Kidney tubule cell (primary cell): Measurements from ENCODE around the gene NAIF1.
"Not testable (repeated sequence)": the region's sequence is repeated elsewhere in the genome, so short reads cannot be mapped to it uniquely, and the experiment has no call there.

Experiments used
- DNase-seq: peaks from one replicate; pipeline ENCODE4 v3.0.0-alpha.2; 2018; ENCODE audit warnings: low spot score

NAIF1 gene

DNA sequence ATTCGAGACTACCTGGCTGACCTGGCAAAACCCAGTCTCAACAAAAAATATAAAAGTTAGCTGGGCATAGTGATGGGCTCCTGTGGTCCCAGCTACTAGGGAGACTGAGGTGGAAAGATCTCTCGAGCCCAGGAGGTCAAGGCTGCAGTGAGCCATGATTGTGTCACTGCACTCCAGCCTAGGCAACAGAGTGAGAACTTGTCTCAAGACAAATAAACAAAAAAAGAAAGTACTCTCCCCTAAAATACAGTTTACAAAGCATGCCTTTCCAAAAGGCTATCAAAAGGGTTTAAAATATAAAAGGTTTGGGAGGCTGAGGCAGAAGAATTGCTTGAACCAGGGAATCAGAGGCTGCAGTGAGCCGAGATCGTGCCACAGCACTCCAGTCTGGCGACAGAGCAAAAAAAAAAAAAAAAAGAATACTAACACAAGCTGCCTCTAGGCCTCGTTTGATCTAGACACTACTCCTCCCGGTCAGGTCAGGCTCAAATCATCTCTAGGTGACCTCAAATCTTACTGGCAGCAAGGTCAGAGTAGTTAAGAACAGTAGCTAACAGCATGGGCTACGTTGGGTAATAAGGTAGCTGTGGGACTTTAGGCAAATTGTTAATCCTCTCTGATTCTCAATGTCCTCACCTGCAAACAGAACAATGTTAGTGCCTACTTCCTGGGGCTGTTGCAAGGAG is 9.3 kb downstream of the NAIF1 start:
- no peak for DNase-seq

- DNase-seq: no peak
Measured at GRCh38 chr9:128056887-128057723, 10.0 kb downstream of the NAIF1 start.

DNA sequence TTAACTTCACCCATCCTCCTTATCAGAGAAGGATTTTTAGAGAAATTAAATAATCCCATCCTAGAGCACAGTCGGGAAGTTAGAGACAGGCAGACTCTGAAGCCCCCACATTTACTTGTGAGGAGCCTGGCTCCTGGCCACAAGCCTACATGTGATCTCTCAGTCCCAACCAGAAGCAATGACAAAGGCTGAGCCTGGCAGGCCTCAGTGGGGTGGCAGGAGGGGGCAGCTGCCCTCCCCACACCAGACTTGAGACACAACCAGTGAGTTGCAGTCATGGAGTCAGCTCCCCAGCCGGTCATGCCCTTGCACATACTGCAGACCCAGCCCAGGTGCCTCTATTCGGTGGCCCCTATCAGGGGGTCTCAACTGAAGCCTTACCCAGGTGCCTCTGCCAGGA is 11.0 kb downstream of the NAIF1 start:
- DNase-seq: no peak

- no peak for DNase-seq
Measured at GRCh38 chr9:128055344-128056040, 11.6 kb downstream of the NAIF1 start.

- no peak for DNase-seq
Measured at GRCh38 chr9:128054087-128054486, 13.0 kb downstream of the NAIF1 start.

DNA sequence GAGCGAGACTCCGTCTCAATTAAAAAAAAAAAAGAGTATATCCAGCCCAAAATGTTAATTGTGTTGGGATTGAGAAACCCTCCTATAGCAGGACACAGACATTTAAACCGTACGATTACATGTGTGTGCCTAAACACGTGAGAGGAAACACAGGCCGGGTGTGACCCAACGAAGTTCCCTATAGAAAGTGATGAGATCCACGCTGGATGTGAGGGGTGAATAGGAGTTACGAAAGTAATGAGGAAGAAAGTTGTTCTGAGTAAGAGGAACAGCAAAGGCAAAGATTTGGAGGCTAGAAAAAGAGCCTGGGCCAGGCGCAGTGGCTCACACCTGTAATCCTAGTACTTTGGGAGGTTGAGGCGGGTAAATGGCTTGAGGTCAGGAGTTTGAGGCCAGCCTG is 13.6 kb downstream of the NAIF1 start:
- DNase-seq: no peak

- peak; percentile 92 for DNase-seq
Measured at GRCh38 chr9:128051932-128052709, 15.0 kb downstream of the NAIF1 start.

GRCh38 chr9:128049843-128050242 is 17.3 kb downstream of the NAIF1 start:
- DNase-seq: no peak

GRCh38 chr9:128048663-128049062 is 18.5 kb downstream of the NAIF1 start:
- DNase-seq: no peak

DNA sequence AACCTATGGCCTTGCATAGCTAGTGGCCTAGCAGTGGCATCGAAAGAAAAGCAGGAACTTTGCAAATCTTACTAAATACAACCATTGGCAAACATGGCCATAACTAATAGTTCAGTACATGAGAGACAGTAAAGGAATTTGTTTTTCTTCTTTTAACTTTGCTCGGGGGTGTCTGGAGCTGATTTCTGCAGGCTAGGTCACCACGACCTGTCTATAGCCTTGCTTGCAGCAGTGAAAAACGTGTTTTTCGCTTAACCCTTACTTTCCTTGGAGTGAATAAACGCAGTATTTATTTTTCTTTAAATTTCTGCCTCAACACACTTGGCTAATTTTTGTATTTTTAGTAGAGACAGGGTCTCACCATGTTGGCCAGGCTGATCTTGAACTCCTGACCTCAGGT is 19.9 kb downstream of the NAIF1 start:
- DNase-seq: no peak

- no peak for DNase-seq
Measured at GRCh38 chr9:128045831-128046230, 21.3 kb downstream of the NAIF1 start.

GRCh38 chr9:128045409-128045808 is 21.7 kb downstream of the NAIF1 start:
- not testable (repeated sequence) for DNase-seq

GRCh38 chr9:128043467-128043868 is 23.7 kb downstream of the NAIF1 start:
- peak; percentile 33 for DNase-seq

- no peak for DNase-seq
Measured at GRCh38 chr9:128042043-128042442, 25.1 kb downstream of the NAIF1 start.

- DNase-seq: not testable (repeated sequence)
Measured at GRCh38 chr9:128040783-128041182, 26.3 kb downstream of the NAIF1 start.

DNA sequence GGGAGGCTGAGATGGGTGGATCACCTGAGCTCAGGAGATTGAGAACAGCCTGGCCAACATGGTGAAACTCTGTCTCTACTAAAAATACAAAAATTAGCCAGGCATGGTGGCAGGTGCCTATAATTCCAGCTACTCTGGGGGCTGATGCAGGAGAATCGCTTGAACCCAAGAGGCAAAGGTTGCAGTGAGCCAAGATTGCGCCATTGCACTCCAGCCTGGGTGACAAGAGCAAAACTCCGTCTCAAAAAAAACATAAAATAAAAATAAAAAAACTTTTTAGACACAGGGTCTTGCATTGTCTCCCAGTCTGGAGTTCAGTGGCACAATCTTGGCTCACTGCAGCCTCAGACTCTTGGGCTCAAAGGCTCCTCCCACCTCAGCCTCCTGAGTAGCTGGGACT is 30.6 kb downstream of the NAIF1 start:
- DNase-seq: not testable (repeated sequence)

DNA sequence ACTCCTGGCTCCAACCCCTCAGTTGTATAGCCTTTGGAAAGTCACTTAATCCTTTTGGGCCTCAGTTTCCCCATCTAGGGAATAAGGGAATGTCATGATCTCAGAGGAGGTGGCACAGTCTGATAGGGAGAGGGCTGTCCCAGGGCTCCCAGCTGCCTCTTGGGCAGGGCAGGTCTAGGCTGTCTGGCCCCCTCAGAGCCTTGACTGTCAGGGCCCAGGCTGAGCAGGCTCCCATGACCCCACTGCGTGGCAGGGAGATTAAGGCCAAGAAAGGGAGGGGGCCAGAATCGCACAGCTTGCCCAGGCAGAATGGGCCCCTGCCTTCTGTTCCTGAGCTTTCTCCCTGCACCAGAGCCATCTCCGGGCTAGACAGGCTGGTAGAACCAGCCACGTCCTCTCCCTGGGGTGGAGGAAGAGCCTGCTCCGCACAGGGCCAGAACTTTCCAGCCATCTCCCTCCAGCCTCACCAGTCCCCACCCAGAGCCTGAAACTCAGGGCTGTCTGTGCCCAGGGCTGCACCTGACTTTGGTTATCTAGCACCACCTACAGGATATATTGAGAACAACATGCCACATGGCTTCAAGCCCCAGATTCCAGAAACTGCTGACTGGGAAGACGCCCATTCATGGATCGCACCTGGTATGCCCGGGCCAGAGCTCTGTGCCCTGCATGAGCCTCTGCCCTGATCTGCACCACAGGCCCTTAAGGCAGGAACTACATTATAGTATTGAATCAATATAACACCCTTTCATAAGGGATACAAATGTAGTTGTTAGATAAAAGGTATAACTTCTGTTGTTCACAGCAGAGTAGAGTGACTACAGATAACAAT is 32.1 kb downstream of the NAIF1 start:
- peak; percentile 88 for DNase-seq

DNA sequence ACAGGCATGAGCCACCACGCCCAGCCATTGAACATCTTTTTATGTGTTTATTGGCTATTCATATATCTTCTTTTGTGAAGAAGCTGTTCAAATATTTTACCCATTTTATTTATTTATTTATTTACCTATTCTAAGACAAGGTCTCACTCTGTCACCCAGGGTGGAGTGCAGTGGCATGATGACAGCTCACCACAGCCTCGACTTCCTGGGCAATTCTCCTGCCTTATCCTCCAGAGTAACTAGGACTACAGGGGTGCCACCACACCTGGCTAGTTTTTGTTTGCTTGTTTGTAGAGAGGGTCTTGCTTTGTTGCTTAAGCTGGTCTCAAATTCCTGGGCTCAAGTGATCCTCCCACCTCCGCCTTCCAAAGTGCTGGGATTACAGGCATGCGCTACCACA is 33.5 kb downstream of the NAIF1 start:
- DNase-seq: no peak

GRCh38 chr9:128027705-128028104 is 39.4 kb downstream of the NAIF1 start:
- no peak for DNase-seq

DNA sequence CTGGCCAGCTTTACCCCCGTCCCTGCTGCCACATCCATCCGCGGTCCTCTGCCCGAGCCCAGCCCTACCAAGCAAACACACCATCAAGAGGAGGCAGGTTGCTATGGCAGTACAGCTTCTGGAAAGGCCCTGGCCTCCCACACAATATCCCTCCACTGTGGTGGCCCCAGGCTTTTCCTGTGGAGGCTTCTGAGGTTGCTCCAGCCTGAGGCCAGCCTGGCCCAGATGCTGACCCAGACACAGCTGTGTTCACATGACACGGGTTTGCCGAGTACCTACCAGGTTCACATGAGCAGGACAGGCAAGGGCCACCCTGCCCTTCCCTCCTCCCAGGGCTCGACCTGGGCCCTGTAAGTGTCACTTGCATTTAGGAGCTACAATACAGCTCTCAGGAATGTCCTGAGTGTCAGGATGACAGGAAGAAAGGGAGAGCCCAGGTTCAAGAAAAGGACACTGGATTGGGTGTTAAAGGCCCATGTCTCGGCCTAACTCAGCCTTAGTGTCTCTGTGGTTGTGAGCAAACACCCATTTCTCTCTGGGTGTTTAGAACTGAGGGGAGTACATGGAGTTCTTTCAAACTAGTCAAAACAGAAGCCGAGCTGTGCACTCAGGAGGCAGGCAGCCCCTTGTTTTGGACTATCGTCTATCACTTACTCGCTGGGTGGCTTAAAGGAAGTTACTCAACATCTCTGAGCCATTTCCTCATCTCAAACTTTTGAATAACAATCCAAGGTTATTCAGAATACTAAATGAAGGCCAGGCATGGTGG is 40.2 kb downstream of the NAIF1 start:
- DNase-seq: no peak
